Subcutaneous adipose tissue (tissue), 4 donors: ENCODE results near the gene RTF2. TPM values are rescaled to one million over a fixed set of nuclear protein-coding genes. Genes with fewer than 3 reads are reported as not detected.

Experiments used
- total RNA-seq, 4 donors: library from RNA; depleted of rRNA; stranded (reverse); fragments of >200 nt; gene quantifications; one replicate each; pipeline ENCODE4 v1.1.0, GENCODE V29; 2016
- TF ChIP-seq, protein P1 (sequence below): fragments of 450-650 bp; IDR thresholded peaks from one replicate; pipeline ENCODE4 v1.5.1; 2016; ENCODE audit warnings: low read depth, mild to moderate bottlenecking, control low read depth, antibody characterized with exemption, moderate library complexity

Gene RTF2
- total RNA-seq, 4 donors from 2014 or later: 43.2 to 76.6 (median 59.2) TPM

GRCh38 chr20:56424931-56425330 lies 43.5 kb upstream of the RTF2 start:
- TF ChIP-seq, protein P1, sequence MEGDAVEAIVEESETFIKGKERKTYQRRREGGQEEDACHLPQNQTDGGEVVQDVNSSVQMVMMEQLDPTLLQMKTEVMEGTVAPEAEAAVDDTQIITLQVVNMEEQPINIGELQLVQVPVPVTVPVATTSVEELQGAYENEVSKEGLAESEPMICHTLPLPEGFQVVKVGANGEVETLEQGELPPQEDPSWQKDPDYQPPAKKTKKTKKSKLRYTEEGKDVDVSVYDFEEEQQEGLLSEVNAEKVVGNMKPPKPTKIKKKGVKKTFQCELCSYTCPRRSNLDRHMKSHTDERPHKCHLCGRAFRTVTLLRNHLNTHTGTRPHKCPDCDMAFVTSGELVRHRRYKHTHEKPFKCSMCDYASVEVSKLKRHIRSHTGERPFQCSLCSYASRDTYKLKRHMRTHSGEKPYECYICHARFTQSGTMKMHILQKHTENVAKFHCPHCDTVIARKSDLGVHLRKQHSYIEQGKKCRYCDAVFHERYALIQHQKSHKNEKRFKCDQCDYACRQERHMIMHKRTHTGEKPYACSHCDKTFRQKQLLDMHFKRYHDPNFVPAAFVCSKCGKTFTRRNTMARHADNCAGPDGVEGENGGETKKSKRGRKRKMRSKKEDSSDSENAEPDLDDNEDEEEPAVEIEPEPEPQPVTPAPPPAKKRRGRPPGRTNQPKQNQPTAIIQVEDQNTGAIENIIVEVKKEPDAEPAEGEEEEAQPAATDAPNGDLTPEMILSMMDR: no peak

DNA sequence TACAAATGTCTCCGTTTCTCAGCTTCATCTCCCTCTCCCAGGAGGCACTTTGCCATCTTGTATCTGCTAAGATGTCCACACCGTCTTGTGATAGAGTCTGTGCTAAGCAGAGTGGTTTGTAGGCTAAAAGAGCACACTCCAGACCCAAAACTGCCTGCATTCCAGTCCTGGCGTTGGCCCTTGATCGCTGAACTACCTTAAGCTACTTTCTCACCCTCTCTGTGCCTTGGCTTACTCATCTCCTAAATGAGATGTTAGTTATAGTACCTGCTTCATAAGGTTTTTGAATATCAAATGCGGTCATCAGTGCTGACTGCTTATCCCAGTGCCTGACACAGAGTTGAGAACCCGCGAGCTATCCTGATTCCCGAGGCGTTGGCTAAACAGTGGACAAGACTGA lies 42.4 kb upstream of the RTF2 start:
- TF ChIP-seq, protein P1: no peak

DNA sequence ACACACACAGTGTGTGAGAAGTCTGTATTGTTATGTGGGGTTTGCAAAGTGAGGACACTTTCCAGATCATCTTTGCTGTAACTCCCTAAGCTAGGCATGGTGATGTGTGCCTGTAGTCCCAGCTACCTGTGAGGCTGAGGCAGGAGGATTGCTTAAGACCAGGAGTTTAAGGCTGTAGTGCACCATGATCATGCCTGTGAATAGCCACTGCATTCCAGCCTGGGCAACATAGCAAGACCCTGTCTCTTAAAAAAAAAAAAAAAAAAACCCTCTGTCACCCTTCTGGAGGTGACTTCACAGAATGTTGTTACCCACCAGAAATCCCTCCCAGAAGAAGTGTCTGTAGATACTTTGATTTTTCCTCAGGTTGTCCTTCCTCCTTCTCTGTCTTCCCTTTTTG lies 41.5 kb upstream of the RTF2 start:
- TF ChIP-seq, protein P1: no peak

- TF ChIP-seq, protein P1: no peak
Measured at GRCh38 chr20:56427797-56428196, 40.6 kb upstream of the RTF2 start.

- TF ChIP-seq, protein P1: no peak
Measured at GRCh38 chr20:56428410-56428809, 40.0 kb upstream of the RTF2 start.

DNA sequence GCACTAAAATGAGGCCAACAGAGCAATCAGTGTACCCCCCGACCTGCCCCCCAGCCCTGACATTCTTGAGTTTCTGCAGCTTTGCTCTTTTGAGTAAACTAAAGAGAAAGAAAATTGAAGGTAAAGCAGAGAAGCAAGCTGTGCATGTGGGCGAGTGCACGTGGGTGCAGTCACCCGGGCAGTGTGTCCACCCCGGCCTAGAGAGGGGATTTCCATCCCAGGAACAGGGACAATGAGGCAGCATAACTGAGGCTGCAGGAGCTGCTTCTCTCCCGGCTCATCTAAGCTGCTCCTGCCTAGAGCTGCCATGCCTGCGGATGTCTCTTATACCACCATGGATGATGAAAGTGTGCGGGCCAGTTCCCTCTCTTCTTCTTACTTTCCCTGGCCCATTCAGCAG lies 39.5 kb upstream of the RTF2 start:
- TF ChIP-seq, protein P1: no peak

GRCh38 chr20:56429502-56429901 lies 38.9 kb upstream of the RTF2 start:
- TF ChIP-seq, protein P1: no peak
